Kidney (tissue), 14 donors: ENCODE measurements around the gene ATP8B2. TPM values are rescaled to one million over a fixed set of nuclear protein-coding genes. Genes with fewer than 3 reads are reported as not detected.

Experiments used
- DNase-seq, 5 donors: peaks; one replicate each; pipeline ENCODE4 v3.0.0-alpha.2; 2013 to 2020
- FAIRE-seq: peaks from 2 replicates; lab custom pipeline; 2012; peaks lifted over from hg19 to GRCh38; lab: Jason Lieb, UNC
- H3K27ac ChIP-seq, 2 donors: one replicate each; pipeline ENCODE4 v1.7.0; 2013; ENCODE audit warnings: low read depth in 2 of 2, low read length in 2 of 2, inconsistent platforms in 1 of 2
- H3K27me3 ChIP-seq: one replicate; pipeline ENCODE4 v1.7.1; 2013; ENCODE audit warnings: low read length, inconsistent platforms; ENCODE audit not compliant: control insufficient read depth, insufficient read depth
- H3K36me3 ChIP-seq, 3 donors: one replicate each; pipeline versions ENCODE4 v1.7.0 to v1.7.1; 2013; ENCODE audit warnings: low read length in 3 of 3, control low read depth in 1 of 3, inconsistent platforms in 1 of 3; ENCODE audit not compliant: insufficient read depth in 3 of 3, control insufficient read depth in 2 of 3
- H3K4me1 ChIP-seq, 3 donors: one replicate each; pipeline versions ENCODE4 v1.7.0 to v1.7.1; 2013; ENCODE audit warnings: low read length in 3 of 3, inconsistent platforms in 1 of 3, low read depth in 1 of 3; ENCODE audit not compliant: control insufficient read depth in 2 of 3, insufficient read depth in 2 of 3
- H3K4me3 ChIP-seq, 3 donors: one replicate each; pipeline versions ENCODE4 v1.7.0 to v1.8.1; 2013; ENCODE audit warnings: low read length in 3 of 3, control low read depth in 1 of 3, inconsistent platforms in 1 of 3
- H3K9ac ChIP-seq, 3 donors: one replicate each; pipeline versions ENCODE4 v1.7.0 to v1.7.1; 2013; ENCODE audit warnings: low read length in 3 of 3, control low read depth in 1 of 3, inconsistent platforms in 1 of 3
- H3K9me3 ChIP-seq, 3 donors: one replicate each; pipeline versions ENCODE4 v1.7.0 to v1.7.1; 2013; ENCODE audit warnings: low read length in 3 of 3, control low read depth in 1 of 3, inconsistent platforms in 1 of 3; ENCODE audit not compliant: control insufficient read depth in 2 of 3, insufficient read depth in 1 of 3
- CTCF ChIP-seq: IDR thresholded peaks from 3 replicates; pipeline ENCODE4 v1.5.1; 2012; ENCODE audit warnings: mild to moderate bottlenecking, moderate library complexity, borderline replicate concordance; ENCODE audit not compliant: insufficient read depth; ENCODE audit errors: extremely low read depth
- intact Hi-C: fragments of 100-400 bp; cut with DNase I; formaldehyde crosslinking; loops from one replicate; pipeline ENCODE4 v1.11.1; 2022
- polyA plus RNA-seq: library from polyadenylated mRNA; stranded (reverse); fragments of 350-450 nt; fragmentation: Illumina TruSeq; extraction: RNeasy Lipid Tissue Mini Kit (QIAGEN cat#74804); gene quantifications from one replicate; pipeline ENCODE4 v1.2.3, GENCODE V29; 2014; ENCODE audit warnings: low read depth, low replicate concordance; ENCODE audit not compliant: insufficient read depth
- total RNA-seq: library from RNA; stranded (reverse); fragmentation: NEBNext Ultra II Directional; extraction: Animal tissue kit (Norgen Biotek cat#: 25700); gene quantifications from one replicate; pipeline ENCODE4 v1.2.1, GENCODE V29; 2021
- donor health status: control.
- donor health status: control.
- donor health status: control.
- donor health status: control.
- donor health status: control.
- donor health status: DM: yes; HTN: yes; CAD: no.
- donor health status: Normal renal cell carcinoma (clear cell type).

Gene ATP8B2
- total and polyA plus RNA-seq, 2 donors from 2014 or later: 6.2 to 40.9 TPM

DNA sequence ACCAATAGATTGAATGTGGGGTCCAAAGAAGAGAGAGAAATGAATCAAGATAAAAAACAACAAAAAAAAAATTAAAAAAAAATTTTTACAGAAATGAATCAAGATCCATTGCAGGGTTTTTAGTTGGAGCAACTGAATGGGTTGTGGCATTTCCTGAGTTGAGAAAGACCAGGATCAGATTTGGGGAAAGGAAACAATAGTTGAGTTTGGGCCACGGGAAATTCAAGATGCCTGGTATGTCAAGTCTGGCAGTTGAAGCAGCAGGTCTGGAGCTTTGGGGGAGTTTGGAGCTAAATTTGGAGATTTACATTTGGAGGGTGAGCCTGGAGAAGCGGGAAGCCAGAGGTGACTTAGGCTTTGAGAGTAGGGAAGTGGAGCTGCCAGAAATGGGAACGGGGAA is 22.6 kb downstream of the ATP8B2 start:
- intact Hi-C loops: no loop called here
- no peak overlapping the region for H3K27ac ChIP-seq
- no peak overlapping the region for H3K9ac ChIP-seq
- H3K36me3 ChIP-seq: peaks cover 0 to 16% (median 12%) of the 10 kb centered on the region in 3 donors
- H3K4me1 ChIP-seq: peaks cover 0 to 6% (median 6%) of the 10 kb centered on the region in 3 donors
- H3K9me3 ChIP-seq: no peaks in the 10 kb centered on the region
- no peak overlapping the region for H3K4me3 ChIP-seq
- no peaks in the 10 kb centered on the region for H3K27me3 ChIP-seq
- FAIRE-seq (no peak), DNase-seq (no peak)
- TF ChIP-seq CTCF: no peak

GRCh38 chr1:154348429-154349076 is 23.2 kb downstream of the ATP8B2 start:
- H3K4me3 ChIP-seq: no peak overlapping the region
- no peak for TF ChIP-seq CTCF
- H3K36me3 ChIP-seq: peaks cover 0 to 15% (median 12%) of the 10 kb centered on the region in 3 donors
- H3K27me3 ChIP-seq: no peaks in the 10 kb centered on the region
- H3K9ac ChIP-seq: no peak overlapping the region
- peaks cover 3 to 11% (median 9%) of the 10 kb centered on the region in 3 donors for H3K4me1 ChIP-seq
- H3K27ac ChIP-seq: no peak overlapping the region
- no peaks in the 10 kb centered on the region for H3K9me3 ChIP-seq
- FAIRE-seq: no peak
- no peak for DNase-seq
- intact Hi-C loops: no loop called here

- Histone ChIP-seq H3K27ac (no peak overlapping the region), H3K9ac (no peak overlapping the region), H3K4me3 (no peak overlapping the region), H3K9me3 (no peaks in the 10 kb centered on the region), H3K36me3 (peaks cover 0 to 12% (median 11%) of the 10 kb centered on the region in 3 donors), H3K27me3 (no peaks in the 10 kb centered on the region), H3K4me1 (peaks cover 4 to 14% (median 12%) of the 10 kb centered on the region in 3 donors)
- peak in 2 of 5 donors; percentile 28 to 65 for DNase-seq
- no peak for FAIRE-seq
- TF ChIP-seq CTCF: no peak
- intact Hi-C loops: no loop called here
Measured at GRCh38 chr1:154349121-154349520, 23.8 kb downstream of the ATP8B2 start.
